ENCODE data around the gene NFATC1. TPM values are rescaled to one million over a fixed set of nuclear protein-coding genes. Genes with fewer than 3 reads are reported as not detected.

NFATC1 gene
- total and polyA plus RNA-seq, 9 donors = 8.4 to 28.3 (median 12.2) TPM

DNA sequence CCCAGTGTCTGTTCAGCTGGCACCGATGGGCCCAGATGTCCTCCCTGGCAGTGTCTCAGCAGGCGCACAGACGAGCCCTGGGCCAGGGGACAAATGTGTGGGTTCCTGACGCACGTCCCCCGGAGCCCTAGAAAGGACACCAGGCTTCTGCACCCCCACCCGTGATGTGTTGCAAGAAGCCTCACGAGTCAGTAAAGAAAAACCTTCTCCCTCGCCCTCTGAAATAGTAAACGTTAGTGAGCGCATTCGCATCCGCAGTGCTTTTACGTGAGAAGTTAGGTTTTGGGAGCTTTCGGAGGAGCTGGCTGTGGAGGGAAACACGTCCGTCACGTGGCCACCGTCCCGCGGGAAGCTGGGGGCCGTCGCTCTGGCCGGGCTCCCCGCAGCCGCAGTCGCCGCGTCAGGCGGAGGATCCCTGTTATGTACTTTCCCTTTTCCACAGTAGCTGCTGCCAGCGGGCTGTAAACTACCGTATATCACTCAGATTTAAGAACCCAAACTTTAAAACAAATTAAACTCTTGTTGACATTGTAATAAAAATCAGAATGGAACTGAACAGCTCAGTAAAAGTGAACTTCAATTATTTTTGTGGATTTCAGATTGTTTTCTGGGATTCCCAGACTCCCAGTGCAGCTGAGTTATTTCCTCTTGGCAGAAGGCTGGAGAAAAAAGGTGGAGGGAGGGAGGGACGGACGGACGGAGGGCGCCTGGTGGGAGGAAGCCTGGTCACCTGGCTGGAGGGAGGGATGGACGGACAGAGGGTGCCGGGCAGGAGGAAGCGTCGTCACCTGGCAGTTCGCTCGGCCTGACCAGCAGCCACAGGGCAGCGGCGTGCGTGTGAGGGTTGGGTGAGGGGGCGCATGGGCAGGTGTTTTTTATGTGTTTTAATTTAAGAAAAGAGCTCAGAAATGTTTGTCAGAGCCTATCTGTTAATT lies 112.1 kb downstream of the NFATC1 start:
- no peaks in the 10 kb centered on the region for H3K27me3 ChIP-seq
- no peaks in the 10 kb centered on the region for H3K36me3 ChIP-seq
- 1 to 3% (median 2%) methylated on average over 46 of the region's 46 CpGs for WGBS, 3 donors
- peak overlapping the region; percentile 53 to 77 for H3K27ac ChIP-seq
- peak; percentile 79 to 87 (median 82) for DNase-seq
- TF ChIP-seq EP300 (IDR thresholded peaks at IDR 0.05) = no peak
- TF ChIP-seq, protein P1, sequence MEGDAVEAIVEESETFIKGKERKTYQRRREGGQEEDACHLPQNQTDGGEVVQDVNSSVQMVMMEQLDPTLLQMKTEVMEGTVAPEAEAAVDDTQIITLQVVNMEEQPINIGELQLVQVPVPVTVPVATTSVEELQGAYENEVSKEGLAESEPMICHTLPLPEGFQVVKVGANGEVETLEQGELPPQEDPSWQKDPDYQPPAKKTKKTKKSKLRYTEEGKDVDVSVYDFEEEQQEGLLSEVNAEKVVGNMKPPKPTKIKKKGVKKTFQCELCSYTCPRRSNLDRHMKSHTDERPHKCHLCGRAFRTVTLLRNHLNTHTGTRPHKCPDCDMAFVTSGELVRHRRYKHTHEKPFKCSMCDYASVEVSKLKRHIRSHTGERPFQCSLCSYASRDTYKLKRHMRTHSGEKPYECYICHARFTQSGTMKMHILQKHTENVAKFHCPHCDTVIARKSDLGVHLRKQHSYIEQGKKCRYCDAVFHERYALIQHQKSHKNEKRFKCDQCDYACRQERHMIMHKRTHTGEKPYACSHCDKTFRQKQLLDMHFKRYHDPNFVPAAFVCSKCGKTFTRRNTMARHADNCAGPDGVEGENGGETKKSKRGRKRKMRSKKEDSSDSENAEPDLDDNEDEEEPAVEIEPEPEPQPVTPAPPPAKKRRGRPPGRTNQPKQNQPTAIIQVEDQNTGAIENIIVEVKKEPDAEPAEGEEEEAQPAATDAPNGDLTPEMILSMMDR (IDR thresholded peaks at IDR 0.05) = no peak
- no peak for TF ChIP-seq POLR2A (IDR thresholded peaks at IDR 0.05)
- H3K9me3 ChIP-seq = no peaks in the 10 kb centered on the region
- H3K4me3 ChIP-seq = peak overlapping the region; percentile 40
- H3K4me1 ChIP-seq (ENCODE audit: insufficient read depth) = peaks cover 12% of the 10 kb centered on the region
- intact Hi-C loops (cut with DNase I) = no loop called here

DNA sequence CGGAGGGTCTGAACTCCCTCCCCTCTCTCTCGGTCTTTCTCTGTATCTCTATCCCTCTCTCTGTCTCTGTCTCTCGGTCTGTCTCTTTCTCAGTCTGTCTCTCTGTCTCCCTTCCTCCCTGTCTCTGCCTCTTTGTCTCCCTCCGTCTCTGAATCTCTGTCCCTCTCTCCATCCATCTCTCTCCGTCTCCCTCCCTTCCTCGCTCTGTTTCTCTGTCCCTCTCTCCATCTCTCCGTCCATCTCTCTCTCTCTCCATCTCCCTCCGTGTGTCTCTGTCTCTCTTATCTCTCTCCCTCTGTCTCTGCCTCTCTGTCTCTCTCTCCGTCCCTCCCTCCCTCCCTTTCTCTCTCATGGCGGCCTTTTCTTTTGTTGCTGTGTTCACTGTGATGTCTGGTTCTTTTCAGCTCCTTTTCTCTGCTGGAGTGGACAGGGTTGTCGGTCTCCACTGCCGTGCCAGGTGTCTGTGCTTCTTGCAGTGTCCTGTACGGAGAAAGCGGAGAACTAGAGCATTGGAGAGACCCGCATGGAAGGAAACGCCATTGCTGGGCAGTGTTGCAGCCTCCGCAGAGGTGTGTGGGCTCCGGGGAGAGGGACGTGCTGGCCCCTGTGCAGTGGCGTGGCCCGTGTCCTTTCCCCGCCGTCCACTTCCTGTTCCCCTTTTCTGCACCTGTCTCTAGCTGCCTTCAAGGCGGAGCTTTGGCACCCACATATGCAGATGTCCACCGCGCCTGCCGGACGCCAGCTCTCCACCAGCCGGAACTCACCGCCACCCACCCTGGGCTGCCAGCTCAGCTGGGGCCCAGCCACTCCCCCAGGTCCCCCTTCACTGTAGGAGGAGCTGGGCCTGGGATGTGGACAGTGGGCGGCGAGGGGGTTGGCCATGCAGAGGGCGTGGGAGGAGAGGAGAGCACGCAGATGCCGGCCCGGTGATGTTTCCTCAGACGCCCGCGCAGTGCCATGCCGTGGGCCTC lies 113.1 kb downstream of the NFATC1 start:
- TF ChIP-seq EP300 (IDR thresholded peaks at IDR 0.05) (no peak), POLR2A (IDR thresholded peaks at IDR 0.05) (no peak)
- TF ChIP-seq, protein P1 (IDR thresholded peaks at IDR 0.05) = no peak
- H3K27me3 ChIP-seq = no peaks in the 10 kb centered on the region
- peak; percentile 12 to 42 (median 34) for DNase-seq
- intact Hi-C loops (cut with DNase I) = no loop called here
- H3K27ac ChIP-seq = no peak overlapping the region
- 80 to 86% (median 85%) methylated on average over 40 of the region's 40 CpGs for WGBS, 3 donors
- H3K9me3 ChIP-seq = no peaks in the 10 kb centered on the region
- peaks cover 12% of the 10 kb centered on the region for H3K4me1 ChIP-seq (ENCODE audit: insufficient read depth)
- no peak overlapping the region for H3K4me3 ChIP-seq
- no peaks in the 10 kb centered on the region for H3K36me3 ChIP-seq

DNA sequence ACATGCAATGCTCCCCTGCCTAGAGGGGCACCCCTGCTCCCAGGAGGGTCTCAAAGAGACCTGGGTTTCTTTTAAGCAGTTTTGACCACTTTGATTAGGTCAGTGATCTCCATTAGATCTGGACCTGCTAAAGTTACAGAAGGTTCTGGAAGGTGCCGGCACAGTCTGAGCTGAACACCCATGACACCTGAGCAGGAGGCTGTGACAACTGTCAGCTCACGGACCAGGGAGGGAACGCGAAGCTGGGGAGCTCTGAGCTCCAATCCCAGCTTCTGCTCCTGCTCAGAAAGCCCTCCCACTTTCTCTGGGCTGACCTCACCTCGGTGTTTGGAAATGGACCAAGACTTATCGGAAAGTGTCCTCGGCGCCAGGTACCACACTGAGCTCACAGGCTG lies 113.8 kb downstream of the NFATC1 start:
- Histone ChIP-seq H3K4me3 (no peak overlapping the region), H3K9me3 (no peaks in the 10 kb centered on the region), H3K27me3 (no peaks in the 10 kb centered on the region), H3K4me1 (ENCODE audit: insufficient read depth) (peaks cover 11% of the 10 kb centered on the region), H3K36me3 (no peaks in the 10 kb centered on the region), H3K27ac (no peak overlapping the region)
- intact Hi-C loops (cut with DNase I) = no loop called here
- TF ChIP-seq, protein P1 (IDR thresholded peaks at IDR 0.05) = no peak
- no peak for TF ChIP-seq POLR2A (IDR thresholded peaks at IDR 0.05)
- TF ChIP-seq EP300 (IDR thresholded peaks at IDR 0.05) = no peak
- peak in 4 of 5 donors; percentile 5 to 19 (median 12) for DNase-seq
- WGBS, 3 donors = 93 to 96% (median 93%) methylated on average over 8 of the region's 8 CpGs

DNA sequence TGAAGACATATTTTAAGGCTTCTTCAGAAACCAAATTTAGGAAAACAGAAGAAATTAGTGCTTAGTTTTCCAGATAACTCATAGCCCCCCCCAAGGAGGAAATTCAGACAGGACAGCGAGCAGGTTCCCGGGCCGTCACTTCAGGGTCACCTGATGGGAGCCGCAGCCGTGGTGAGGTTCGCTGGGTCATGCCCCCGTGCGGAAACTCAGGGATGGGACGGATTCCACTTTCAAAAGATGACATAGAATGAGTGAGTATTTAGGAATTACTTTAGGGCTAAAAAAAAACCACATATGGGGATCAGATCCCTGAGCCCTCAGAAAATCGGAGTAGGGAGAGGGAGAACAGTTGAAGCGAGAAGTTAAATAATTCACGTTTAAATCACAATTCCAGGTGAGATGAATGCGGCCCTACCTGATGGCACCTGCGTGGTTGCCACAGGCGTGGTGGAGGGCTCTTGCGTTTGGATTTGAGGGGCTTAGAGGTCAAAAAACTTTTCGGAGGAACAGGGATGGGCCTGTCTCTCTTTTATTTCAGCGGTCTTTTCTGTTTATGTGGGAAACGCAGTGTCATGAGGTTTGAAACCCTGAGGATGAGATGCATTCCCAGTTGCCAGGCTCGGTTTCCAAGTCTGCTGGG lies 114.4 kb downstream of the NFATC1 start:
- 95 to 97% (median 96%) methylated on average over 20 of the region's 20 CpGs for WGBS, 3 donors
- intact Hi-C loops (cut with DNase I) = no loop called here
- no peak overlapping the region for H3K4me3 ChIP-seq

More for the DNA sequence above, 114.4 kb downstream of the NFATC1 start:
- peaks cover 11% of the 10 kb centered on the region for H3K4me1 ChIP-seq (ENCODE audit: insufficient read depth)
- H3K9me3 ChIP-seq = no peaks in the 10 kb centered on the region
- no peak for TF ChIP-seq EP300 (IDR thresholded peaks at IDR 0.05)
- no peak for TF ChIP-seq POLR2A (IDR thresholded peaks at IDR 0.05)
- TF ChIP-seq, protein P1 (IDR thresholded peaks at IDR 0.05) = no peak
- H3K27me3 ChIP-seq = no peaks in the 10 kb centered on the region
- DNase-seq = peak; percentile 2 to 27 (median 16)
- no peaks in the 10 kb centered on the region for H3K36me3 ChIP-seq
- H3K27ac ChIP-seq = no peak overlapping the region

Data from ovary (tissue), 9 donors.